ENCODE measurements around the gene LYRM7.

- TF ChIP-seq CTCF (conservative IDR thresholded peaks at IDR 0.05; ENCODE audit: low read depth, low read length) (no peak), EZH2phosphoT487 (IDR thresholded peaks at IDR 0.05; ENCODE audit: borderline replicate concordance, low read length) (no peak), EZH2 (IDR thresholded peaks at IDR 0.05; ENCODE audit: low read length, unreplicated experiment) (no peak)
Measured at GRCh38 chr5:131239686-131240085, 68.9 kb downstream of the LYRM7 start.

Data from PC-3 (cell line).